Lower lobe of right lung (tissue), 2 donors: ENCODE results near the gene MTOR. TPM values are rescaled to one million over a fixed set of nuclear protein-coding genes. Genes with fewer than 3 reads are reported as not detected.
A peak's percentile ranks its signal among the peaks of the same experiment; 100 is the strongest.

Source experiments
- ATAC-seq, 2 donors: fragments of 200-7000 bp; cut with Tn5 transposase; one replicate each; pipeline ENCODE4 v1.9.1; 2020 to 2022; ENCODE audit warnings: mild to moderate bottlenecking in 2 of 2, moderate library complexity in 2 of 2
- DNase-seq: peaks from one replicate; pipeline ENCODE4 v3.0.0-alpha.2; 2020
- H3K27ac ChIP-seq: fragments of 200-600 bp; one replicate; pipeline ENCODE4 v1.8.0; 2022
- H3K27me3 ChIP-seq: fragments of 200-600 bp; one replicate; pipeline ENCODE4 v1.8.0; 2022; ENCODE audit warnings: low read depth
- H3K36me3 ChIP-seq: fragments of 200-600 bp; one replicate; pipeline ENCODE4 v1.8.0; 2022; ENCODE audit warnings: mild to moderate bottlenecking
- H3K4me1 ChIP-seq: fragments of 200-600 bp; one replicate; pipeline ENCODE4 v1.8.0; 2022
- H3K4me3 ChIP-seq: fragments of 200-600 bp; one replicate; pipeline ENCODE4 v1.8.0; 2022; ENCODE audit warnings: mild to moderate bottlenecking
- H3K9me3 ChIP-seq: fragments of 200-600 bp; one replicate; pipeline ENCODE4 v1.8.0; 2022
- intact Hi-C: fragments of 100-400 bp; cut with DNase I; formaldehyde crosslinking; loops from one replicate; pipeline ENCODE4 v1.11.0; 2022
- total RNA-seq: library from RNA; stranded (reverse); fragmentation: NEBNext Ultra II Directional; extraction: Animal tissue kit (Norgen Biotek cat#: 25700); gene quantifications from one replicate; pipeline ENCODE4 v1.2.1, GENCODE V29; 2021
- TF ChIP-seq, protein P1 (sequence below): fragments of 200-600 bp; IDR thresholded peaks from one replicate; pipeline ENCODE4 v1.8.0; 2022; ENCODE audit warnings: antibody characterized with exemption, mild to moderate bottlenecking
- donor health status: DM: no; HTN: yes; CAD: no; lungs with severe emphysema.

Gene MTOR
- total RNA-seq, 1 donor from 2014 or later, result 33.7 TPM

- H3K4me1 ChIP-seq, result no peaks in the 10 kb centered on the region
- H3K36me3 ChIP-seq, result peaks cover 86% of the 10 kb centered on the region
- H3K9me3 ChIP-seq, result no peaks in the 10 kb centered on the region
- ATAC-seq, result no peak
- intact Hi-C loops, result loop anchor here (10.0 kb wide), 1 partner anchor 399 kb away; no protein-coding TSS in a partner anchor
- no peaks in the 10 kb centered on the region for H3K27me3 ChIP-seq
- no peak for DNase-seq
- H3K27ac ChIP-seq, result no peak overlapping the region
- H3K4me3 ChIP-seq, result no peak overlapping the region
- TF ChIP-seq, protein P1, sequence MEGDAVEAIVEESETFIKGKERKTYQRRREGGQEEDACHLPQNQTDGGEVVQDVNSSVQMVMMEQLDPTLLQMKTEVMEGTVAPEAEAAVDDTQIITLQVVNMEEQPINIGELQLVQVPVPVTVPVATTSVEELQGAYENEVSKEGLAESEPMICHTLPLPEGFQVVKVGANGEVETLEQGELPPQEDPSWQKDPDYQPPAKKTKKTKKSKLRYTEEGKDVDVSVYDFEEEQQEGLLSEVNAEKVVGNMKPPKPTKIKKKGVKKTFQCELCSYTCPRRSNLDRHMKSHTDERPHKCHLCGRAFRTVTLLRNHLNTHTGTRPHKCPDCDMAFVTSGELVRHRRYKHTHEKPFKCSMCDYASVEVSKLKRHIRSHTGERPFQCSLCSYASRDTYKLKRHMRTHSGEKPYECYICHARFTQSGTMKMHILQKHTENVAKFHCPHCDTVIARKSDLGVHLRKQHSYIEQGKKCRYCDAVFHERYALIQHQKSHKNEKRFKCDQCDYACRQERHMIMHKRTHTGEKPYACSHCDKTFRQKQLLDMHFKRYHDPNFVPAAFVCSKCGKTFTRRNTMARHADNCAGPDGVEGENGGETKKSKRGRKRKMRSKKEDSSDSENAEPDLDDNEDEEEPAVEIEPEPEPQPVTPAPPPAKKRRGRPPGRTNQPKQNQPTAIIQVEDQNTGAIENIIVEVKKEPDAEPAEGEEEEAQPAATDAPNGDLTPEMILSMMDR, result no peak
Measured at GRCh38 chr1:11245904-11246719, 16.2 kb downstream of the MTOR start.

GRCh38 chr1:11245248-11245647 is 17.1 kb downstream of the MTOR start:
- Histone ChIP-seq H3K4me3 (no peak overlapping the region), H3K27ac (no peak overlapping the region), H3K36me3 (peaks cover 86% of the 10 kb centered on the region), H3K9me3 (no peaks in the 10 kb centered on the region), H3K27me3 (no peaks in the 10 kb centered on the region), H3K4me1 (no peaks in the 10 kb centered on the region)
- no peak for DNase-seq
- no peak for ATAC-seq
- TF ChIP-seq, protein P1, result no peak
- intact Hi-C loops, result loop anchor here (10.0 kb wide), 1 partner anchor 400 kb away; no protein-coding TSS in a partner anchor

GRCh38 chr1:11238311-11238710 is 24.0 kb downstream of the MTOR start:
- no peak for ATAC-seq
- Histone ChIP-seq H3K27ac (no peak overlapping the region), H3K4me3 (no peak overlapping the region), H3K9me3 (no peaks in the 10 kb centered on the region), H3K27me3 (no peaks in the 10 kb centered on the region), H3K4me1 (peaks cover 4% of the 10 kb centered on the region), H3K36me3 (peaks cover 98% of the 10 kb centered on the region)
- TF ChIP-seq, protein P1, result no peak
- intact Hi-C loops, result no loop called here
- DNase-seq, result no peak

DNA sequence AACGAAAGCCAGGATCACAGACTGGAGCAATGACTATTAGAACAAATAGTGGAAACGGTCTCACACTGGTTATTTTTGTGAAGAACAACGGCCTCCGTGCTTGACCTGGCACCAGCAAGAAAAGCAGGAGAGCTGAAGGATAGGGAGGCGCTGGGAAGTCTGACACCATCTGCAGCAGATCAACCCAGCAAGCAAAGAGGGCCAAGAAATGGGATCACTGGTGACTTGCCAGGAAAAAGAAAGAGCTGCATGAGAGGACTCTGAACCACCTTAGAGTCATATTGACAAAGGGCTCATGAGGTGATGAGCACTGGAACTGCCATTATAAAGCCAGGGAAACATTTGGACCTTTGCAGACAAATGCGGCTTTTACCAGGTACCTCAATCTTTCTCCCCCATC is 25.0 kb downstream of the MTOR start:
- intact Hi-C loops, result no loop called here
- TF ChIP-seq, protein P1, result no peak
- peaks cover 98% of the 10 kb centered on the region for H3K36me3 ChIP-seq
- H3K4me3 ChIP-seq, result no peak overlapping the region
- ATAC-seq (peak in 1 of 2 donors; percentile 15), DNase-seq (no peak)
- H3K27me3 ChIP-seq, result no peaks in the 10 kb centered on the region
- peaks cover 4% of the 10 kb centered on the region for H3K4me1 ChIP-seq
- peak overlapping the region; percentile 10 for H3K27ac ChIP-seq
- H3K9me3 ChIP-seq, result no peaks in the 10 kb centered on the region

DNA sequence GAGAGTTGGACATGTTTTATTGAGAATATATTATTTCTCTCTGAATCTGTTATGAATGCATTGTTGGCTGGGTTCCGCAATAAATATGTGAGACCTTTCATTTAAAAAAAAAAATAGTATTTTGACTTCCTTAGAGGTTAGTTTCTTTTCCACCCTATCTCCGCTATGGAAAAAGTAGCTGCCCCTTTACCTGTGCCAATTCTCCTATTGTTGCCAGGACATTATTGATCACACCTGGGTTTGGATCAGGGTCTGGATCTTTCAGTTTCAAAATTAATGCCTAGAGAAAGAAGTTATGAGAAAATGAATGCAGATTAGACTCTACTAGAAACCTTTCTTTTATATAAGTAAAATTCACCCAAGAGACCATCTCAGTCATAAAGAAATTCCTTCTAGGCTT is 29.1 kb downstream of the MTOR start:
- intact Hi-C loops, result no loop called here
- no peak overlapping the region for H3K4me3 ChIP-seq

More for the DNA sequence above, 29.1 kb downstream of the MTOR start:
- H3K36me3 ChIP-seq, result peaks cover 100% of the 10 kb centered on the region
- no peaks in the 10 kb centered on the region for H3K27me3 ChIP-seq
- peaks cover 4% of the 10 kb centered on the region for H3K4me1 ChIP-seq
- no peaks in the 10 kb centered on the region for H3K9me3 ChIP-seq
- no peak overlapping the region for H3K27ac ChIP-seq
- DNase-seq (no peak), ATAC-seq (no peak)
- TF ChIP-seq, protein P1, result no peak
